ENCODE data around the gene NEUROG2. TPM values are rescaled to one million over a fixed set of nuclear protein-coding genes. Genes with fewer than 3 reads are reported as not detected.
A peak's percentile ranks its signal among the peaks of the same experiment; 100 is the strongest.

NEUROG2 gene
- total and polyA plus RNA-seq, 2 of the 8 experiments (the other 6 are each of a cell fraction or from before 2014, with no cell fraction given): 0.03 TPM; not detected in 1

DNA sequence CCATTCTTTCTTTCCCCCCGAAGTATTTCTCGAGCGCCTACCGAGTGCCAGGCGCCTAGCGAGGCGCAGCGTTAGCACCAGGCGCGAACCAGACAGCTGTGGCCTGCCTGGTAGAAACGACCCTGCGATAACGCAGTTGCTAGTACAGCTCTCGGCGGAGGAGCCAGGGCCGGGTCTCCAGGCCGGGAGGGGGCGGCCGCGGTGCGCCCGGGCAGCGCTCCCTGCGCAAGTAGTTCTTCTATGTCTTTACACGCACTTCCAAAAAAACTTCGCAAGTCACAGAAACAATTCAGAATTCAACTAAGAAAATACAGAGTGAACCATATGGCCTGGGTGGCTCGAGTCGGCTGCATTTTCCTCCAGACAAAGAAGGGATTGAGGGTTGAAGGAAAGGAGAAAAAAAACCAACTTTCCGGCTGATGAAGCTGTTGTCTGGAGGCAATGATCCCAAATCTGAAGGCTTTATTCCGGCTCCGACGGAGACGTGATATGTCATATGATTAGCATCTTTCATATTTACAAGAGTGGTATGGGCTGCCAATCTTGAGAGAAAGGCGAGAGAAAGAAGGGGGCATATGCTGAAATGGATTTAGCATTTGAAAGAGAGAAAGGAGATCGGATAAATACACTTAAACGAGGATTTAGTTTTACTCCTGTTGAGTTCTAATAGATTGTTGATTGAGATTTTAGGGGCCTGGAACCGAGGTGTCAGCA is 7.2 kb upstream of the NEUROG2 start:
- H3K9me3 ChIP-seq (ENCODE audit: insufficient read depth in 2 of 2, low read depth in 1 of 2, low read length in 1 of 2): no peaks in the 10 kb centered on the region
- H3K18ac ChIP-seq (ENCODE audit: extremely low read depth, low read length): no peak overlapping the region
- H2BK12ac ChIP-seq (ENCODE audit: low read depth, low read length): no peak overlapping the region
- H2BK20ac ChIP-seq (ENCODE audit: low read length): no peak overlapping the region
- no peak overlapping the region for H3K9ac ChIP-seq (replicated peaks in 1 of 4; ENCODE audit: extremely low read depth in 1 of 4, low read depth in 3 of 4, low read length in 3 of 4)
- peaks cover 9% of the 10 kb centered on the region for H3K23me2 ChIP-seq (ENCODE audit: low read depth, low read length)
- peaks cover 0 to 6% of the 10 kb centered on the region in 2 experiments for H4K20me1 ChIP-seq (replicated peaks in 1 of 2; ENCODE audit: control insufficient read depth in 1 of 2, insufficient read depth in 2 of 2, low read length in 2 of 2)
- no peak overlapping the region; the same call in 1 of the 2 replicates for H4K8ac ChIP-seq (ENCODE audit: extremely low read depth, insufficient read depth, low read length)
- H3K27ac ChIP-seq (ENCODE audit: low read depth, low read length): no peak overlapping the region
- H2BK120ac ChIP-seq (replicated peaks; ENCODE audit: low read depth, low read length): no peak overlapping the region
- no peaks in the 10 kb centered on the region for H3K79me1 ChIP-seq (ENCODE audit: low read depth, low read length)
- no peaks in the 10 kb centered on the region for H3K36me3 ChIP-seq (ENCODE audit: control insufficient read depth in 2 of 4, insufficient read depth in 4 of 4, low read length in 3 of 4)
- H4K5ac ChIP-seq (ENCODE audit: insufficient read length, low read depth, low read length): no peak overlapping the region
- WGBS, 2 experiments (ENCODE audit: extremely low coverage in 1 of 2, insufficient coverage in 1 of 2, insufficient read length in 1 of 2, insufficient replicate concordance in 2 of 2, low coverage in 1 of 2, low lambda C conversion rate in 2 of 2, missing lambda C conversion rate in 1 of 2): 3% methylated on average over 37 of the region's 37 CpGs; no CpG with 5 or more reads in 1 of the 2 experiments
- CTCF ChIA-PET (ENCODE audit: partially characterized antibody): interaction anchor here (0.5 to 7.8 kb wide), 39 partner anchors 7 to 594 kb away, joined by 3 to 133 read pairs (median 5); partner anchors contain the start of gene TIFA
- FAIRE-seq (peak; percentile 60), DNase-seq (ENCODE audit: low read depth in 1 of 2, low spot score in 2 of 2) (peak in 1 of 2 experiments; percentile 82)
- H3K23ac ChIP-seq (ENCODE audit: insufficient read length): no peak overlapping the region
- peaks cover 9 to 18% (median 14%) of the 10 kb centered on the region in 4 experiments; a peak in 6 of 7 replicates for H3K4me1 ChIP-seq (replicated peaks in 1 of 4; ENCODE audit: control insufficient read depth in 3 of 4, insufficient read depth in 4 of 4, low read length in 3 of 4)
- POLR2A ChIA-PET (ENCODE audit: partially characterized antibody): interaction anchor here (0.9 to 1.5 kb wide), 4 partner anchors 9 to 183 kb away, joined by 3 to 4 read pairs (median 3); no protein-coding TSS in a partner anchor
- H2BK5ac ChIP-seq (ENCODE audit: low read depth, low read length): no peak overlapping the region
- H2BK15ac ChIP-seq (ENCODE audit: low read length): no peak overlapping the region
- H2AK5ac ChIP-seq (ENCODE audit: low read depth, low read length): no peak overlapping the region
- peak overlapping the region; percentile 74 to 77 for H3K4me2 ChIP-seq (ENCODE audit: insufficient read depth in 1 of 2, low read depth in 2 of 2, low read length in 2 of 2)
- no peak overlapping the region for H3K56ac ChIP-seq (replicated peaks; ENCODE audit: insufficient read length, low read depth, low read length)
- no peak overlapping the region for H2AFZ ChIP-seq (ENCODE audit: low read length)
- no peaks in the 10 kb centered on the region for H3K79me2 ChIP-seq (ENCODE audit: control insufficient read depth in 1 of 2, insufficient read depth in 2 of 2, low read length in 2 of 2)
- no peak overlapping the region for H3K14ac ChIP-seq (ENCODE audit: insufficient read length)
- peak overlapping the region; percentile 20 to 58 (median 24); a peak in 6 of 8 replicates for H3K4me3 ChIP-seq (ENCODE audit: extremely low read depth in 1 of 4, insufficient read depth in 2 of 4, low read depth in 3 of 4, low read length in 4 of 4)
- peaks cover 48 to 68% (median 54%) of the 10 kb centered on the region in 4 experiments for H3K27me3 ChIP-seq (replicated peaks in 1 of 4; ENCODE audit: control insufficient read depth in 3 of 4, extremely low read depth in 1 of 4, insufficient read depth in 3 of 4, low read length in 3 of 4)
- no peak overlapping the region for H3K4ac ChIP-seq (replicated peaks; ENCODE audit: insufficient read length, low read depth, low read length)
- H4K91ac ChIP-seq (replicated peaks; ENCODE audit: insufficient read length, low read length): no peak overlapping the region
- TF ChIP-seq RNF2 (IDR thresholded peaks at IDR 0.05; ENCODE audit: borderline replicate concordance, low read depth, low read length, missing control alignments, poor library complexity, severe bottlenecking) (peak; percentile 75), POLR2AphosphoS5 (IDR thresholded peaks at IDR 0.05; ENCODE audit: low read depth, low read length) (no peak), CHD2 (IDR thresholded peaks at IDR 0.05; ENCODE audit: low read length) (peak; percentile 81), EP300 (IDR thresholded peaks at IDR 0.05; ENCODE audit: borderline replicate concordance in 1 of 2, low read depth in 2 of 2, low read length in 2 of 2) (no peak), RAD21 (IDR thresholded peaks at IDR 0.05 in 1 of 2, conservative IDR thresholded peaks at IDR 0.05 in 1 of 2; ENCODE audit: low read depth in 2 of 2, low read length in 2 of 2) (peak; percentile 46 to 50; a peak in 3 of 4 replicates), TAF7 (optimal IDR thresholded peaks at IDR 0.05; ENCODE audit: borderline replicate concordance, low read depth, low read length) (no peak)
- TF ChIP-seq, protein P1, sequence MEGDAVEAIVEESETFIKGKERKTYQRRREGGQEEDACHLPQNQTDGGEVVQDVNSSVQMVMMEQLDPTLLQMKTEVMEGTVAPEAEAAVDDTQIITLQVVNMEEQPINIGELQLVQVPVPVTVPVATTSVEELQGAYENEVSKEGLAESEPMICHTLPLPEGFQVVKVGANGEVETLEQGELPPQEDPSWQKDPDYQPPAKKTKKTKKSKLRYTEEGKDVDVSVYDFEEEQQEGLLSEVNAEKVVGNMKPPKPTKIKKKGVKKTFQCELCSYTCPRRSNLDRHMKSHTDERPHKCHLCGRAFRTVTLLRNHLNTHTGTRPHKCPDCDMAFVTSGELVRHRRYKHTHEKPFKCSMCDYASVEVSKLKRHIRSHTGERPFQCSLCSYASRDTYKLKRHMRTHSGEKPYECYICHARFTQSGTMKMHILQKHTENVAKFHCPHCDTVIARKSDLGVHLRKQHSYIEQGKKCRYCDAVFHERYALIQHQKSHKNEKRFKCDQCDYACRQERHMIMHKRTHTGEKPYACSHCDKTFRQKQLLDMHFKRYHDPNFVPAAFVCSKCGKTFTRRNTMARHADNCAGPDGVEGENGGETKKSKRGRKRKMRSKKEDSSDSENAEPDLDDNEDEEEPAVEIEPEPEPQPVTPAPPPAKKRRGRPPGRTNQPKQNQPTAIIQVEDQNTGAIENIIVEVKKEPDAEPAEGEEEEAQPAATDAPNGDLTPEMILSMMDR (IDR thresholded peaks at IDR 0.05; ENCODE audit: control extremely low read depth in 1 of 3, insufficient read depth in 1 of 3, low read depth in 1 of 3, low read length in 3 of 3): peak in 2 of 3 experiments; percentile 23 to 42; a peak in 2 of 4 replicates

All from H1 (cell line).